TTC549 (cell line): ENCODE data around the gene TMC2.
"Not testable (repeated sequence)": the region's sequence is repeated elsewhere in the genome, so short reads cannot be mapped to it uniquely, and the experiment has no call there.

Experiments
- FAIRE-seq: peaks from 2 replicates; lab custom pipeline; 2012; peaks lifted over from hg19 to GRCh38; lab: Jason Lieb, UNC

The TMC2 gene

DNA sequence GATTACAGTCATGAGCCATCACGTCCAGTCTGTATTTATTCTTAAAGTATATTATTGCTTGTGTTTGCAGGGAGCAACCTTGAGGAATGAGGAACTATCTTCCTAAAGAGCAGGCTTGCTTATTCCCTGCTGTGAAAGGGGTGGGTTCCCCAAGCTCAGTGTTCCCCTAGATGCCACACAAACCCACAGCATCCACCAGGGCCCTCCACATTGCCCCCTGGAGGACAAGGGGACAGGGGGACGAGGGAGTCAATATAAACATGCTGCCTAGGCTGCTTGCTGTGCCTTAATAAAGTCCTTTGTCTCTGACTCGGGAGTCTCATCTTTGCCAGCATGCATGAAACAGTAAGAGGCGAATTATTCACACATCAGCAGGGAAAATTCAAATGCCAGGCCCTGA, 135.6 kb downstream of the TMC2 start:
- FAIRE-seq = no peak

DNA sequence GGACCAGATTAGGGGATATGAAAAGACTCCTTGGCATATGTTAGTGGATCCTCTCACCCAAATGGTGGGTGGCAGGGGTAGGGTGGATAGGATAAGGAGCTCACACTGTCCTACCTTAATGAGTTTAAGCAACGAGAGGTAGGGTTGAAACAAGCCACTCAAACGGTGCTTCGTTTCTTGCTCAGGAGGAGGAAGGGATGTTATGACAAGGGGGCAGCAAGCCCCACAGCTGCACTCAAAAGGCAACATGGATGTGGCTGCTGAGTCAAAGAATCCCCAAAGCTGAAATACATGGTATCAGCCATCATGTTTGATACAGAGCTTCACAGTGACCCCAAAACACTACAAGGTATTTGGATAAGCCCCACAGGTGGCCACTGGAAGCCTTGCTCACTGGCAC, 136.1 kb downstream of the TMC2 start:
- FAIRE-seq = no peak

DNA sequence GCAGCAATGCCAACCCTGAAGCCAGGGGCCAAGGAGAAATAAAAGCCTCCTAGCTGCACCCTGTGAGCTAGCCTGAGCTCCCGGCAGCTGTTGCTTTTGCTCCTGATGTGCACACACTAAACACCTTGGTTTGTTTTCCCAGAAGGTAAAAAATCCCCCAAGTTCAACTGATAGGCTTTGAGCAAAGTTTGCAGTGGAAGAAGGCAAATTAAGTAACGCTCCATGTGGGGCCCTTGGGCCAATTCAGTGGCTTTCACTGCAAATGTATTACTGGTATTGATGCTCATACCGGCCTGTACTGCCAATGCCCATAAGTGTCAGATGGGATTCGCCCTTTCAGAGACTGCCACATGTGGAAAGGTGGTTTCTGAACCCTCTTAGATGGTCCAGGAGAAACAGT, 137.1 kb downstream of the TMC2 start:
- no peak for FAIRE-seq

DNA sequence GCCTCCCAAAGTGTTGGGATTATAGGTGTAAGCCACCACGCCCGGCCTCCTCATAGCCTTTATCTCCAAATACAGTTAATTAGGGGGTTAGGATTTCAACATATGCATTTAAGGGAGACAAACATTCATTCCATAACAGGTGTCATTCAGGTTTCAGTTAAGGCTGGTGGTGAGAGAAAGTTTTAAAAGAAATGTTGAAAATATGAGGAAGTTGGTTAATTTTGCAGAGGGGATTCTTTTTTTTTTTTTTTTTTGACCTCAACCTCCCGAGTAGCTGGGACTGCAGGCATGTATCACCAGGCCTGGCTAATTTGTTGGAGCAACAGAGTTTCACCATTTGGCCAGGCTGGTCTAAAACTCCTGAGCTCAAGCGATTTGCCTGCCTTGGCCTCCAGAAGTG, 143.7 kb downstream of the TMC2 start:
- FAIRE-seq = no peak

DNA sequence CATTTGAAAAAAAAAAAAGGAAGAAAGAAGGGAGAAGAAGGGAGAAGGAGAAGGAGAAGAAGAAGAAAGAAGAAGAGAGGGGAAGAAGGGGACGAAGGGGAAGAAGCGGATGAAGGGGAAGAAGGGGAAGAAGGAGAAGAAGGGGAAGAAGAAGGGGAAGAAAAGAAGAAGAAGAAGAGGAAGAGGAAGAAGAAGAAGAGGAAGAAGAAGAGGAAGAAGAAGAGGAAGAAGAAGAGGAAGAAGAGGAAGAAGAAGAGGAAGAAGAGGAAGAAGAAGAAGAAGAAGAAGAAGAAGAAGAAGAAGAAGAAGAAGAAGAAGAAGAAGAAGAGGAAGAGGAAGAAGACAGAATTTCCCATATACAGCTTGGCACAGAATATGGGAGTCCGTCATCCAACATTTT, 145.7 kb downstream of the TMC2 start:
- not testable (repeated sequence) for FAIRE-seq

DNA sequence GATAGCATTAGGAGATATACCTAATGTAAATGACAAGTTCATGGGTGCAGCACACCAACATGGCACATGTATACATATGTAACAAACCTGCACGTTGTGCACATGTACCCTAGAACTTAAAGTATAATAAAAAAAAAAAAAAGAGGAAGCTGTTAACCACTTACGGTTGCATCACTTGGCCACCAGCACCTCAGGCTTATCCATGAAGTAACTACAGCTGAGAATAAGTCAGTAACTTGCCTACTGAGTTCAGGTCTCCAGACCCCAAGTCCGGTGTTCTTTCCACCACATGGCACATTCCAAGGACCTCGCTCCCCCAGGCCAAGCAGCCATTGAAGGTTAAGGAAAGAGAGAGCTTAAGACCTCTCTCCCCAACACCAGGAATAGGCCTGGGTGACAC, 148.4 kb downstream of the TMC2 start:
- FAIRE-seq = not testable (repeated sequence)

DNA sequence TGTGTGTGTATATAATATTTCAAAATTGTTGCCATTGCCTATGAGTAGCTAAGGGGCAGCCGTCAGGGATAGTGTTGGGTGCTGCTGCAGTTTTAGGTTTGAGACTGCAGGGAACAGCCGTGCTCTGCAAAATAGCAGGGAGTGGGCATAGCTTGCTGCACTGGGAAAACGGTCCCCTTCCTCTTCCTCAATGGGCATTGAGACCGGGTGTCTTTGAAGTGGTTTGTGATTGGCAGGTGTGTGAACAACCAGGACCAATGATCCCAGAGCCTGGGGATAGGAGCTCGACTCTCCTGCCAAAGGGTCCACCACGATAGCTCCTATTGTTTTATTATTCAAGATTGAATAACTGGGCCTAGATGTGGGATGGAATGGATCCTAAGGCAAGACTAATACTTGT, 151.1 kb downstream of the TMC2 start:
- no peak for FAIRE-seq

DNA sequence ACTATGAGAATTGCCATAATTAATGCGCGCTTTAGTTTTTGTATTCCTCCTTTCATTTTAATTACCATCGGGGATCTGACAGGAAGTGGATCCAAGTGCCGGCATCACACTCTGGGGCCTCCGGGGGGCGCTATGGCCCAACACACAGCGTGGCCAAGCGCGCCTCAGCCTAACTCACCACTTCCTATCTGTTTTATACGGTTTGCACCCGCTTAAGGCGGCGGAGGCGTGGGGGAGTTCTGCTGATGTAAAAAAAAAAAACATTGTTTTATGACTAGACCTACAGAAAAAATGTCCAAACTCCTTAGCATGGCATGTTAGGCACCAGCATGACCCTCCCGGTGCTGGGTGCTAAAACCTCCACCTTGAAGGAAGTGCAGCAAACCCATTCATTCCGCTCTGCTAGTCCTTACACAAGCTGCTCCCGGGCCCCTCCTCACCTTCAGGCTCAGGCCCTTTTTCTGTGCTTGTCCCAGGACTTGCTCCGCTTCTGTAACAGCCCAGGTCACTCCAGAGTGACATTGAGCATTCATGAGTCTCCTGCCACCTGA, 151.7 kb downstream of the TMC2 start:
- FAIRE-seq = no peak

DNA sequence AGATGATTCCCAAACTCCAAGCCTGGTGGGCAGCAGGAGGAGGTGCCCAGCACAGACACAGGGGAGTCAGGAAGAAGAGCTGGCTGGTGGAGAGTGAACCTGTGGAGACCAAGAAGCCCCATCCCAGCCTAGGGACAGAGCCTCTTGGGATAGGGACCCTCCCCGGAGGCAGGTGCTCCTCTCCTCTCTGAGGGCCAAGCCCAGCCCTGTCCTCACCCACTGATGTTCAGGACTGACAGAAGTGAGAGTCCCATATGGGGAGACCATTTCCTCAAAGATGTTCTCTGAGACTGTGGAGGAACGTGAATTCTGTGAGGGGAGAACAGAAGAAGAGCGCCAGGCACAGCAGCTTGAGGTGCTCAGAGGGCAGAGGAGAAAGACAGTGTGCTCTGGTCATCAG, 153.8 kb downstream of the TMC2 start:
- no peak for FAIRE-seq

DNA sequence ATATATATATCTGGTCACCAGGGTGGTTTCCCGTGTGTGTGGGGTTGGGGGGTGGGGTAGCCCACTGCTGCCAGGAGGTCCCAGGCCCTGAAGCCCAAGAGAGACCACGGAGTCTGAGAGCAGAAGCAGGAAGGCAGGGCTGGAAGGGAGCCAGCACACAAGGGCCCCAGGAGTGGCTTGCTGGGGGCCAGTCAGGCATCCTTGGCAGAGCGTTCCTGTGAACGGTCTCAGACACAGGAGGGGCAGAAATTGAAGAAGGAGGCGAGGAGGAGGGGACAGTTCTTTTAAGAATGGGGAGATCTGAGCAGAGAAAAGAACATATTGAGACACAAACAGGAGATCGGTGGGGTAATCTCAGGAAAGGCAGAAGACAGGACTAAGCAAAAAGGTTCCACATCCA, 154.3 kb downstream of the TMC2 start:
- no peak for FAIRE-seq

DNA sequence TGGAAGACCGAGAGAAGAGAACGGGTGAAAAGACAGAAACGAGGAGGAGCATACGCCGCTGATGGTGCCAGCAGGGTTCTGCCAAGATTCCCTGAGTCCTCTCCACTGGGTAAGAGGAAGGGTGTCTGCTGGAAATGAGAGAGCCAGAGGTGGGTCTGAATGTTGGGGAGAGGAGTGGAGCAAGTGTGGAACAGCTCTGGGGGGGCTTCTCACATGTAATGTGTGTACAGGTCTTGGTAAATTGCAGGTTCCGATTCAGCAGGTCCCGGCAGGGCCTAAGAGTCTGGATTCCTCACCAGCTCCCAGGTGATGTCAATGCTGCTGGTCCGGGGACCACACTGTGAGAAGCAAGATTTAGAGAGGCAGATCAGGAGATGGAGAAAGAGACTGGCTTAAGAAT, 154.8 kb downstream of the TMC2 start:
- no peak for FAIRE-seq
